GM19463 (cell line): ENCODE measurements around the gene ZBTB9.

Source experiments
- ATAC-seq: cut with Tn5 transposase; IDR thresholded peaks from one replicate; pipeline ENCODE4 v1.9.1; 2021; ENCODE audit warnings: mild to moderate bottlenecking, moderate library complexity; ENCODE audit not compliant: unreplicated experiment

ZBTB9 gene

GRCh38 chr6:33432546-33432945 is 21.8 kb upstream of the ZBTB9 start:
- no peak for ATAC-seq

DNA sequence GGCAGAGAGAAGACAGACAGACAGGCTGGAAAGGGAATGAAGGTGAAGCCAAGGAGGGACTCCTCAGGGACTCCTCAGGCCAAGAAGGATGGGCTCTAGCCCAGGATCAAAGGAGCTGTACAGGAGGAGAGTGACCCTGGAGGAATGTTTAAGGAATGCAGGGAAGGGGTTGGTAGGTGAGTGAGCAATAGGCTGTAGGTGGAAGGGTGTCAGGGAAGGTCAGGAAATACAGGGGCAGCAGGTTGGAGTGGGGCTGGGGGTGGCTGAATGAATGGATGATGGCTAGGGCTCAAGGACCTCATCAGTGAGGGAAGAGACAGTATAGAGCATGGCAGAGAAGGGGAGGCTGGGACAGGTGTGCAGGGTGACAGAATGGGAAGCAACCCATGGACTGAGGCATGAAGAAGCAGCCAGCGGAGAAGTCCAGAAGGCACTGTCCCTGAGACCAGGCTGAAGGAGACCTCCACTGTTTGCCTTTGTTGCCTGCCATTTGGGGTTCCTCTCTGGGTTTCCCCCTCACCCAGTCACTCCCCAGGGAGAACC is 21.3 kb upstream of the ZBTB9 start:
- no peak for ATAC-seq

- no peak for ATAC-seq
Observed at GRCh38 chr6:33433544-33434191, 20.7 kb upstream of the ZBTB9 start.

DNA sequence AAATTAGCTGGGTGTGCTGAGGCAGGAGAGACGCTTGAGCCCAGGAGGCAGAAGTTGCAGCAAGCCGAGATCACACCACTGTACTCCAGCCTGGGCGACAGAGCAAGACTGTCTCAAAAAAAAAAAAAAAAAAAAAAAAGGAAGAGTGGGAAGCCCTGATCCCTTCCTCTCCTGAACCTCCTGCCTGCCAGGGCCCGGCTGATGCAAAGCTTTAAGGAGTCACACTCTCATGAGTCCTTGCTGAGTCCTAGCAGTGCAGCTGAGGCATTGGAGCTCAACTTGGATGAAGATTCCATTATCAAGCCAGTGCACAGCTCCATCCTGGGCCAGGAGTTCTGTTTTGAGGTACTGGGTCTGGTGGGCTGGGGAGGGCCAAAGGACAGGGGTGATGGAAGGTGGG is 19.4 kb upstream of the ZBTB9 start:
- ATAC-seq, result no peak

DNA sequence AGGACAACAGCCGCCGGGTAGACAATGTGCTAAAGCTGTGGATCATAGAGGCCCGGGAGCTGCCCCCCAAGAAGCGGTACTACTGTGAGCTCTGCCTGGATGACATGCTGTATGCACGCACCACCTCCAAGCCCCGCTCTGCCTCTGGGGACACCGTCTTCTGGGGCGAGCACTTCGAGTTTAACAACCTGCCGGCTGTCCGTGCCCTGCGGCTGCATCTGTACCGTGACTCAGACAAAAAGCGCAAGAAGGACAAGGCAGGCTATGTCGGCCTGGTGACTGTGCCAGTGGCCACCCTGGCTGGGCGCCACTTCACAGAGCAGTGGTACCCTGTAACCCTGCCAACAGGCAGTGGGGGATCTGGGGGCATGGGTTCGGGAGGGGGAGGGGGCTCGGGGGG is 16.7 kb upstream of the ZBTB9 start:
- ATAC-seq, result no peak

DNA sequence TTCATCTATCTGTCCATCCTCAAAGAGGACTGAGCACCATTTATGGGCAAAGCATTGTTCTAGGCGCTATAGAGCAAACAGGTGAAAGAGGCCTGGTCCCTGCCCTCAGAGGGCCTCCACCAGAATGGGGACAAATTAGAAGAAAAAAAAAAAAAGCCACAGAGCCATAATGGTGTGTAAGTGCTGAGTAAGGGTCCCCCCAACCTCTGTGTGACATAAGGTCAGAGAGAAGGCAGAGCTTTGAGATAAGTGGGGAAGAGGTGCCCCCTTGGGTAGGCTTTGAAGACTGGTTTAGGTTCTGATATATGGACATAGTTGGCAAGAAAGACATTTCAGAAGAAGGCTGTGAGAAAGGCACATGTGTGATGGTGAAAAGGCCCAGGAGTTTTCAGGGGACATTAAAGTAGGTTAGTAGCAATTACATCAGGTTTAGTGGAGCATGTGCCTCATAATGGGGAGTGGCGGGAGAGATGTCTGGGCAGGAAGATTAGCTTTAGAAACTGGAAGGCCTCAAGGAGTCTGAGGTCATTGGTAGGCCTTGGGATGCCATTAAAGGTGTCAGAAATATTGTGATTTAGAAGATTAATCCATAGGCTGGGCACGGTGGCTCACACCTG is 15.3 kb upstream of the ZBTB9 start:
- no peak for ATAC-seq

- no peak for ATAC-seq
Observed at GRCh38 chr6:33439956-33440648, 14.3 kb upstream of the ZBTB9 start.

GRCh38 chr6:33440649-33441309 is 13.6 kb upstream of the ZBTB9 start:
- no peak for ATAC-seq

GRCh38 chr6:33441457-33441856 is 12.9 kb upstream of the ZBTB9 start:
- no peak for ATAC-seq

DNA sequence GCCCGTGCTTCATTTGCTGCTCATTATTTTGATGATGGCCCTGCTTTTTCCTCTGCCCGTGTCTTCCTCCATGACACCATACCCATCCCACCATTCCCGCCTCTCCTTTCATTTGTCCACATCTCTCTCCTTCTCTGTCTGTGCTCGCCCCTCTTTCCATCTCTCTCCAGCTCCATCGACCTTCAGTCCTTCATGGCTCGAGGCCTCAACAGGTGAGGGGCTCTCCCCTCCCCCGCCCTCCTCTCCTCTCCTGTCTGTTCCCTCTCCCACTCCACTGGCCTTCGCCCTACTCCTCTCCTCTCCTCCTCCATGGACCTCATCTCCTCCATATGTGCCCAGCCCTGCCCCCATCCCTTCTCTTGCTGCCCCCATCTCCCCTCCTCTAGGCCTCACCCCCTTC is 12.1 kb upstream of the ZBTB9 start:
- no peak for ATAC-seq

GRCh38 chr6:33443025-33443424 is 11.4 kb upstream of the ZBTB9 start:
- ATAC-seq, result no peak

DNA sequence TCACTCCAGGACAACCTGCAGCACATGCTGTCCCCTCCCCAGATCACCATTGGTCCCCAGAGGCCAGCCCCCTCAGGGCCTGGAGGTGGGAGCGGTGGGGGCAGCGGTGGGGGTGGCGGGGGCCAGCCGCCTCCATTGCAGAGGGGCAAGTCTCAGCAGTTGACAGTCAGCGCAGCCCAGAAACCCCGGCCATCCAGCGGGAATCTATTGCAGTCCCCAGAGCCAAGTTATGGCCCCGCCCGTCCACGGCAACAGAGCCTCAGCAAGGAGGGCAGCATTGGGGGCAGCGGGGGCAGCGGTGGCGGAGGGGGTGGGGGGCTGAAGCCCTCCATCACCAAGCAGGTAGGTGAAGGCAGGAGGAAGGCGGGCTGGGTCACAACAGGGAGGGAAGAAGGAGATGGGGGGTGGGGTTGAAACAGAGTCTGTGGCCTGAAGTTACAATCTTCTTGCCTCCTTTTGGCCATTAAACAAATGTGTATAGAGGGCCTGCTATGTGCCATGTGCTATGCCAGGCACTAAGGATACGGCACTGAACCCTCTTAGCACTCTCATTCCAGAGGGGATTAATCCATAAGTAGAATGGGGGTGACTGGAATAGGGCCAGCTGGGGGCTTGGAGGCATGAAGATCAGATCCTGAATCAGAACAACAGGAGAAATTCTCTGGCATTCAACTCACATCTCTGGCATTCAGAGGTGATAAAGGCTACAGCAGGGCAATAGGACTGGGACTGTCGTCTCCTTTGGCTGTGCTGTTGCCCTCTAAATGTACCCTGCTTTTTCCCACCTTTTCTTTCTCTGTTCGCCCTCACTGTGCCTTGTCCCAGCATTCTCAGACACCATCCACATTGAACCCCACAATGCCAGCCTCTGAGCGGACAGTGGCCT is 10.5 kb upstream of the ZBTB9 start:
- no peak for ATAC-seq

DNA sequence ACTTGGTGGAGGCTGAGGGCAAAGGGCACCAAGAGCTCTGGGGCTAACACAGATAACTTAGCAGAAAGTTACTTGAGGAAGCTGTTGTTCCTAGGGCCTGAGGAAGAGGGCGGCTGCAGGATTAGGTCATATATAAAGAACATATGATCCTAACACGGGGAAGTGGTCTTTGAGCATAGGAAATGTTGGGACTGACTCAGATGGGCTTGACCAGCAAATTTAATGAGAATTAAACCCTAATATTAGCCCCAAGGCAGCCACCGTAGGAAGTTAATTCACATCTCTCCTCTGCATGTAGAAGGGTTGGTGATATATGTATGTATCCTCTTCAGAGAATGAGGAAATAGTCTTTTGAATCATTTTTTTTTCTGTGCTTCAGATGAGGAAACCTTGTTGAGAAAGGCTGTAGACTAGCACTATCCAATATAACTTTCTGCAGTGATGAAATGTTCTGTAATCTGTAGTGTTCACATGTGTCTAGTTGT is 9.2 kb upstream of the ZBTB9 start:
- no peak for ATAC-seq

GRCh38 chr6:33446356-33446755 is 8.0 kb upstream of the ZBTB9 start:
- ATAC-seq, result no peak

DNA sequence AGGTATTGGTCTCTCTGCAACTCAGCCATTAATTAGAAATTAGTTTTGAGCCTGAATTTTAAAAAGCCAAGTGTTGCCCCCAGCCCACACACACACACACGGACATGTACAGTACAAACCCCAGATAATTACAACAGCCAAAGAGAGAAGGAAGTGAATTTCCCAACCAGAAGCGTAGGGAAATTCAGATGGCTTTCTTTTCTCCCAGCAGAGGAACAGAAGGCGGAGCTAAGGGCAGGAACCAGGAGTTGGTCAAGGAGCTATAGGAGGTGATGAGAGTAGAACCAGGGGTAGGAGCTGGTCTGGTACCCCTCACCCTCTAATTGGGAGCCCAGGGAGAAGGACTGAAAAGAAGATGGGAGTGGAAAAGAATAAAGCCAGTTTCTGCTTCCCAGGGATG is 3.9 kb upstream of the ZBTB9 start:
- ATAC-seq, result no peak

- no peak for ATAC-seq
Observed at GRCh38 chr6:33451606-33452005, 2.8 kb upstream of the ZBTB9 start.

GRCh38 chr6:33452496-33452895 is 1.9 kb upstream of the ZBTB9 start:
- ATAC-seq, result no peak

DNA sequence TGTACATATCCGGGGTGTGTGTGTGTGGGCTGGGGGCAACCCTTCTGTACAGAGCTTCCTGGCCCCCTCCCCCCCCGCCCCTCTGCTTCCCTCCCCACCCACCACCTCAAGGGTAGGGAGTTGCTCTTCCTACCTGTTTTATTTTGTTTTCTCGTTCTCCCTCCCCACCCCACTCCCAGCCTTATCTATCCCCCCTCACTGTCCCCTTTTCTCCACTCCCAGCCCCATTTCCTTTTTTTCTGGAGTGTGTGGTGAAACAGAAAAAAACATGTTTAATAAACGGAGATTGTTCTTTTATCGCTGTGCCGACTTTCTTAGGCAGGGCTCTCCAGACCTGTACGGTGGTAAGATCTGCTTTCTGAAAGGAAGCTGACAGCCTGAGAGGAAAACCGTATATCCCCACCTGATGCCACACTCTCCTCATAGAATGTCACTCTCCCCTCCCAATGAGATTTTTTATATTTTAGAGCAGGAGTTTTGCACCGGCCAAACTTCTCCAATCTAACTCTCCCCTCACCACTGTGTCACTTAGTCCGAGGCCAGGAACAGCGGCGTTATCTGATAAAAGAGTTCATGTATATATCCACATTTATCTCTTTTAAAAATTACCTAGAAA is 875 bp upstream of the ZBTB9 start:
- no peak for ATAC-seq

- no peak for ATAC-seq
Observed at GRCh38 chr6:33455051-33455450, 675 bp downstream of the ZBTB9 start.

DNA sequence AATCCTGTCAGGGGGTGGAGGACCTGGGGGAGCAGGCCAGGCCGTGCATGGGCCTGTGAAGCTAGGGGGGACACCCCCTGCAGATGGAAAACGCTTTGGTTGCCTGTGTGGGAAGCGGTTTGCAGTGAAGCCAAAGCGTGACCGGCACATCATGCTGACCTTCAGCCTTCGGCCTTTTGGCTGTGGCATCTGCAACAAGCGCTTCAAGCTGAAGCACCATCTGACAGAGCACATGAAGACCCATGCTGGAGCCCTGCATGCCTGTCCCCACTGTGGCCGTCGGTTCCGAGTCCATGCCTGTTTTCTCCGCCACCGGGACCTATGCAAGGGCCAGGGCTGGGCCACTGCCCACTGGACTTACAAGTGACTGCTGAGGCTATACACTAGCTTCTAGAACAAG is 1.8 kb downstream of the ZBTB9 start:
- no peak for ATAC-seq
